HepG2 (cell line): Measurements from ENCODE around the gene ZNF341. TPM values are rescaled to one million over a fixed set of nuclear protein-coding genes. Genes with fewer than 3 reads are reported as not detected.

Experiments used
- IRX3 ChIP-seq: sonication (generic); formaldehyde crosslinking; IDR thresholded peaks from 2 replicates; pipeline ENCODE4 v1.8.1; 2023; ENCODE audit warnings: mild to moderate bottlenecking, low read depth, missing genetic modification reagents, borderline replicate concordance
- KDM1A ChIP-seq: IDR thresholded peaks from 2 replicates; pipeline ENCODE4 v1.6.1; 2016; ENCODE audit warnings: missing compliant biosample characterization
- MTF1 ChIP-seq: sonication (generic); formaldehyde crosslinking; IDR thresholded peaks from 2 replicates; pipeline ENCODE4 v1.5.0; 2020; ENCODE audit warnings: missing genetic modification reagents
- MTF2 ChIP-seq: sonication (generic); formaldehyde crosslinking; IDR thresholded peaks from 2 replicates; pipeline ENCODE4 v1.5.0; 2020; ENCODE audit warnings: missing genetic modification reagents, borderline replicate concordance
- NCOA2 ChIP-seq: sonication (generic); formaldehyde crosslinking; IDR thresholded peaks from 2 replicates; pipeline ENCODE4 v1.8.0; 2022; ENCODE audit warnings: inconsistent platforms
- NRL ChIP-seq: sonication (generic); formaldehyde crosslinking; IDR thresholded peaks from 2 replicates; pipeline ENCODE4 v1.5.0; 2020; ENCODE audit warnings: missing genetic modification reagents, mild to moderate bottlenecking, moderate library complexity, borderline replicate concordance
- PHF21A ChIP-seq: sonication (generic); formaldehyde crosslinking; IDR thresholded peaks from 2 replicates; pipeline ENCODE4 v1.5.0; 2020; ENCODE audit warnings: mild to moderate bottlenecking, missing genetic modification reagents
- SOX13 ChIP-seq, 3 experiments: fragments of 450-650 bp in 1 of 3; sonication (generic) in 1 of 3; formaldehyde crosslinking in 1 of 3; IDR thresholded peaks in 2 of 3; conservative IDR thresholded peaks in 1 of 3; 2 replicates each; pipeline versions ENCODE4 v1.5.0 to v1.6.1; 2016 to 2020; ENCODE audit warnings: antibody characterized with exemption in 1 of 3, mild to moderate bottlenecking in 1 of 3, missing compliant biosample characterization in 1 of 3, missing genetic modification reagents in 1 of 3, moderate library complexity in 1 of 3
- SP1 ChIP-seq, 2 experiments: fragments of 450-650 bp in 1 of 2; sonication (generic) in 1 of 2; formaldehyde crosslinking in 1 of 2; IDR thresholded peaks; 2 replicates each; pipeline versions ENCODE4 v1.4.0 to v1.6.1; 2016 to 2020; ENCODE audit warnings: missing genetic modification reagents in 1 of 2
- TBX2 ChIP-seq: sonication (generic); formaldehyde crosslinking; IDR thresholded peaks from 2 replicates; pipeline ENCODE4 v1.5.0; 2020; ENCODE audit warnings: missing genetic modification reagents, mild to moderate bottlenecking, borderline replicate concordance
- ZFP90 ChIP-seq: sonication (generic); formaldehyde crosslinking; IDR thresholded peaks from 2 replicates; pipeline ENCODE4 v1.8.0; 2022; ENCODE audit warnings: missing genetic modification reagents, mild to moderate bottlenecking, inconsistent platforms, borderline replicate concordance
- ZNF292 ChIP-seq: sonication (generic); formaldehyde crosslinking; IDR thresholded peaks from 2 replicates; pipeline ENCODE4 v1.8.1; 2022; ENCODE audit warnings: mild to moderate bottlenecking, low read depth, missing genetic modification reagents, borderline replicate concordance
- ZSCAN25 ChIP-seq: sonication (generic); formaldehyde crosslinking; IDR thresholded peaks from 2 replicates; pipeline ENCODE4 v1.8.0; 2022; ENCODE audit warnings: mild to moderate bottlenecking, missing genetic modification reagents
- polyA plus RNA-seq, 8 experiments: library from polyadenylated mRNA; depleted of rRNA in 3 of 8; stranded (reverse) in 7 of 8; unstranded in 1 of 8; fragments of >200 nt; fragmentation: Illumina TruSeq in 4 of 8; extraction: Trizol in 4 of 8; gene quantifications; 2 replicates each; pipeline versions ENCODE4 v1.2.1 to v1.2.3, GENCODE V29; 2011 to 2016; ENCODE audit warnings: low read depth in 4 of 8, missing spikeins in 1 of 8, mixed read lengths in 1 of 8; ENCODE audit not compliant: insufficient read depth in 1 of 8
- total RNA-seq, 5 experiments: library from RNA; depleted of rRNA; stranded (reverse); fragments of >200 nt; fragmentation: Illumina TruSeq; extraction: Trizol; gene quantifications; 2 replicates each; pipeline ENCODE4 v1.2.3, GENCODE V29; 2016; ENCODE audit warnings: low read depth in 1 of 5
- TF ChIP-seq, protein P1 (sequence below): sonication (generic); formaldehyde crosslinking; IDR thresholded peaks from 2 replicates; pipeline ENCODE4 v1.5.0; 2020; ENCODE audit warnings: missing genetic modification reagents, mild to moderate bottlenecking, borderline replicate concordance
- TF ChIP-seq, protein P2 (sequence below): sonication (generic); formaldehyde crosslinking; IDR thresholded peaks from 2 replicates; pipeline ENCODE4 v1.4.0; 2020; ENCODE audit warnings: missing genetic modification reagents
- TF ChIP-seq, protein P3 (sequence below): sonication (generic); formaldehyde crosslinking; IDR thresholded peaks from 2 replicates; pipeline ENCODE4 v1.5.1; 2020; ENCODE audit warnings: mild to moderate bottlenecking, missing genetic modification reagents, borderline replicate concordance

ZNF341 gene
- total and polyA plus RNA-seq, 2 of the 13 experiments (the other 11 are each of a cell fraction or from before 2014, with no cell fraction given): 1.1 to 2.2 TPM

GRCh38 chr20:33685328-33686099 lies 46.3 kb upstream of the ZNF341 start (continued):
- TF ChIP-seq, protein P1, sequence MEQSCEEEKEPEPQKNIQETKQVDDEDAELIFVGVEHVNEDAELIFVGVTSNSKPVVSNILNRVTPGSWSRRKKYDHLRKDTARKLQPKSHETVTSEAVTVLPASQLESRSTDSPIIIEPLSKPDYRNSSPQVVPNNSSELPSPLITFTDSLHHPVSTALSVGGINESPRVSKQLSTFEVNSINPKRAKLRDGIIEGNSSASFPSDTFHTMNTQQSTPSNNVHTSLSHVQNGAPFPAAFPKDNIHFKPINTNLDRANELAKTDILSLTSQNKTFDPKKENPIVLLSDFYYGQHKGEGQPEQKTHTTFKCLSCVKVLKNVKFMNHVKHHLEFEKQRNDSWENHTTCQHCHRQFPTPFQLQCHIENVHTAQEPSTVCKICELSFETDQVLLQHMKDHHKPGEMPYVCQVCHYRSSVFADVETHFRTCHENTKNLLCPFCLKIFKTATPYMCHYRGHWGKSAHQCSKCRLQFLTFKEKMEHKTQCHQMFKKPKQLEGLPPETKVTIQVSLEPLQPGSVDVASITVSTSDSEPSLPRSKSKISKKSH (CRISPR knock-in tag): 0 out of 2 replicates have a peak, but pooled peaks have one; percentile 75
- TF ChIP-seq, protein P2, sequence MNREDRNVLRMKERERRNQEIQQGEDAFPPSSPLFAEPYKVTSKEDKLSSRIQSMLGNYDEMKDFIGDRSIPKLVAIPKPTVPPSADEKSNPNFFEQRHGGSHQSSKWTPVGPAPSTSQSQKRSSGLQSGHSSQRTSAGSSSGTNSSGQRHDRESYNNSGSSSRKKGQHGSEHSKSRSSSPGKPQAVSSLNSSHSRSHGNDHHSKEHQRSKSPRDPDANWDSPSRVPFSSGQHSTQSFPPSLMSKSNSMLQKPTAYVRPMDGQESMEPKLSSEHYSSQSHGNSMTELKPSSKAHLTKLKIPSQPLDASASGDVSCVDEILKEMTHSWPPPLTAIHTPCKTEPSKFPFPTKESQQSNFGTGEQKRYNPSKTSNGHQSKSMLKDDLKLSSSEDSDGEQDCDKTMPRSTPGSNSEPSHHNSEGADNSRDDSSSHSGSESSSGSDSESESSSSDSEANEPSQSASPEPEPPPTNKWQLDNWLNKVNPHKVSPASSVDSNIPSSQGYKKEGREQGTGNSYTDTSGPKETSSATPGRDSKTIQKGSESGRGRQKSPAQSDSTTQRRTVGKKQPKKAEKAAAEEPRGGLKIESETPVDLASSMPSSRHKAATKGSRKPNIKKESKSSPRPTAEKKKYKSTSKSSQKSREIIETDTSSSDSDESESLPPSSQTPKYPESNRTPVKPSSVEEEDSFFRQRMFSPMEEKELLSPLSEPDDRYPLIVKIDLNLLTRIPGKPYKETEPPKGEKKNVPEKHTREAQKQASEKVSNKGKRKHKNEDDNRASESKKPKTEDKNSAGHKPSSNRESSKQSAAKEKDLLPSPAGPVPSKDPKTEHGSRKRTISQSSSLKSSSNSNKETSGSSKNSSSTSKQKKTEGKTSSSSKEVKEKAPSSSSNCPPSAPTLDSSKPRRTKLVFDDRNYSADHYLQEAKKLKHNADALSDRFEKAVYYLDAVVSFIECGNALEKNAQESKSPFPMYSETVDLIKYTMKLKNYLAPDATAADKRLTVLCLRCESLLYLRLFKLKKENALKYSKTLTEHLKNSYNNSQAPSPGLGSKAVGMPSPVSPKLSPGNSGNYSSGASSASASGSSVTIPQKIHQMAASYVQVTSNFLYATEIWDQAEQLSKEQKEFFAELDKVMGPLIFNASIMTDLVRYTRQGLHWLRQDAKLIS (CRISPR knock-in tag): no peak
- TF ChIP-seq, protein P3, sequence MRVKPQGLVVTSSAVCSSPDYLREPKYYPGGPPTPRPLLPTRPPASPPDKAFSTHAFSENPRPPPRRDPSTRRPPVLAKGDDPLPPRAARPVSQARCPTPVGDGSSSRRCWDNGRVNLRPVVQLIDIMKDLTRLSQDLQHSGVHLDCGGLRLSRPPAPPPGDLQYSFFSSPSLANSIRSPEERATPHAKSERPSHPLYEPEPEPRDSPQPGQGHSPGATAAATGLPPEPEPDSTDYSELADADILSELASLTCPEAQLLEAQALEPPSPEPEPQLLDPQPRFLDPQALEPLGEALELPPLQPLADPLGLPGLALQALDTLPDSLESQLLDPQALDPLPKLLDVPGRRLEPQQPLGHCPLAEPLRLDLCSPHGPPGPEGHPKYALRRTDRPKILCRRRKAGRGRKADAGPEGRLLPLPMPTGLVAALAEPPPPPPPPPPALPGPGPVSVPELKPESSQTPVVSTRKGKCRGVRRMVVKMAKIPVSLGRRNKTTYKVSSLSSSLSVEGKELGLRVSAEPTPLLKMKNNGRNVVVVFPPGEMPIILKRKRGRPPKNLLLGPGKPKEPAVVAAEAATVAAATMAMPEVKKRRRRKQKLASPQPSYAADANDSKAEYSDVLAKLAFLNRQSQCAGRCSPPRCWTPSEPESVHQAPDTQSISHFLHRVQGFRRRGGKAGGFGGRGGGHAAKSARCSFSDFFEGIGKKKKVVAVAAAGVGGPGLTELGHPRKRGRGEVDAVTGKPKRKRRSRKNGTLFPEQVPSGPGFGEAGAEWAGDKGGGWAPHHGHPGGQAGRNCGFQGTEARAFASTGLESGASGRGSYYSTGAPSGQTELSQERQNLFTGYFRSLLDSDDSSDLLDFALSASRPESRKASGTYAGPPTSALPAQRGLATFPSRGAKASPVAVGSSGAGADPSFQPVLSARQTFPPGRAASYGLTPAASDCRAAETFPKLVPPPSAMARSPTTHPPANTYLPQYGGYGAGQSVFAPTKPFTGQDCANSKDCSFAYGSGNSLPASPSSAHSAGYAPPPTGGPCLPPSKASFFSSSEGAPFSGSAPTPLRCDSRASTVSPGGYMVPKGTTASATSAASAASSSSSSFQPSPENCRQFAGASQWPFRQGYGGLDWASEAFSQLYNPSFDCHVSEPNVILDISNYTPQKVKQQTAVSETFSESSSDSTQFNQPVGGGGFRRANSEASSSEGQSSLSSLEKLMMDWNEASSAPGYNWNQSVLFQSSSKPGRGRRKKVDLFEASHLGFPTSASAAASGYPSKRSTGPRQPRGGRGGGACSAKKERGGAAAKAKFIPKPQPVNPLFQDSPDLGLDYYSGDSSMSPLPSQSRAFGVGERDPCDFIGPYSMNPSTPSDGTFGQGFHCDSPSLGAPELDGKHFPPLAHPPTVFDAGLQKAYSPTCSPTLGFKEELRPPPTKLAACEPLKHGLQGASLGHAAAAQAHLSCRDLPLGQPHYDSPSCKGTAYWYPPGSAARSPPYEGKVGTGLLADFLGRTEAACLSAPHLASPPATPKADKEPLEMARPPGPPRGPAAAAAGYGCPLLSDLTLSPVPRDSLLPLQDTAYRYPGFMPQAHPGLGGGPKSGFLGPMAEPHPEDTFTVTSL (CRISPR knock-in tag): no peak
- TF ChIP-seq KDM1A (CRISPR knock-in tag) (peak; percentile 71), ZSCAN25 (no peak), NCOA2 (peak; percentile 44; the same call in 1 of the 2 replicates), PHF21A (peak; percentile 0), IRX3 (CRISPR knock-in tag) (no peak), ZFP90 (peak; percentile 85; the same call in 1 of the 2 replicates), TBX2 (CRISPR knock-in tag) (peak; percentile 52; the same call in 1 of the 2 replicates), NRL (CRISPR knock-in tag) (peak; percentile 86), MTF2 (CRISPR knock-in tag) (no peak), MTF1 (CRISPR knock-in tag) (0 out of 2 replicates have a peak, but pooled peaks have one; percentile 47), SP1 (IDR thresholded peaks at IDR 0.05) (no peak), SP1 (CRISPR knock-in tag; IDR thresholded peaks at IDR 0.05) (peak; percentile 17; the same call in 1 of the 2 replicates), SOX13 (IDR thresholded peaks at IDR 0.05) (no peak), SOX13 (CRISPR knock-in tag; conservative IDR thresholded peaks at IDR 0.05 in 1 of 2, IDR thresholded peaks at IDR 0.05 in 1 of 2) (peak; percentile 16 to 19; a peak in 1 of 4 replicates), ZNF292 (CRISPR knock-in tag) (peak; percentile 42; the same call in 1 of the 2 replicates)
